Upper lobe of left lung (tissue), 6 donors: ENCODE data around the gene ANKHD1. TPM values are rescaled to one million over a fixed set of nuclear protein-coding genes. Genes with fewer than 3 reads are reported as not detected.

Experiments used
- ATAC-seq, 2 donors: fragments of 200-7000 bp; cut with Tn5 transposase; one replicate each; pipeline ENCODE4 v1.9.1; 2022; ENCODE audit warnings: mild to moderate bottlenecking in 2 of 2, moderate library complexity in 2 of 2; ENCODE audit not compliant: low FRiP score in 2 of 2
- DNase-seq, 2 donors: peaks; one replicate each; pipeline ENCODE4 v3.0.0-alpha.2; 2019 to 2020
- H3K27ac ChIP-seq, 4 donors: fragments of 200-600 bp; sonication (generic); one replicate each; pipeline ENCODE4 v1.5.1; 2016 to 2019
- H3K27me3 ChIP-seq, 4 donors: fragments of 200-600 bp; sonication (generic); one replicate each; pipeline ENCODE4 v1.5.1; 2017 to 2019
- H3K36me3 ChIP-seq, 4 donors: fragments of 200-600 bp; sonication (generic); one replicate each; pipeline ENCODE4 v1.5.1; 2016 to 2019
- H3K4me1 ChIP-seq, 4 donors: fragments of 200-600 bp; sonication (generic); one replicate each; pipeline ENCODE4 v1.5.1; 2018 to 2019
- H3K4me3 ChIP-seq, 4 donors: fragments of 200-600 bp; sonication (generic); one replicate each; pipeline ENCODE4 v1.5.1; 2017 to 2019; ENCODE audit warnings: mild to moderate bottlenecking in 2 of 4, moderate library complexity in 1 of 4
- H3K9me3 ChIP-seq, 4 donors: fragments of 200-600 bp; sonication (generic); one replicate each; pipeline ENCODE4 v1.5.1; 2018 to 2019
- CTCF ChIP-seq, 6 experiments: fragments of 450-650 bp in 4 of 6; fragments of 200-600 bp in 2 of 6; sonication (generic) in 2 of 6; IDR thresholded peaks; one replicate each; pipeline ENCODE4 v1.5.1; 2016 to 2019; ENCODE audit warnings: antibody characterized with exemption in 6 of 6
- EP300 ChIP-seq, 4 donors: sonication (generic); formaldehyde crosslinking; IDR thresholded peaks; one replicate each; pipeline ENCODE4 v1.5.1; 2017; ENCODE audit warnings: antibody characterized with exemption in 4 of 4, control low read depth in 2 of 4
- POLR2A ChIP-seq, 4 donors: fragments of 450-650 bp; IDR thresholded peaks; one replicate each; pipeline ENCODE4 v1.5.1; 2016 to 2017; ENCODE audit warnings: antibody characterized with exemption in 4 of 4, mild to moderate bottlenecking in 2 of 4
- POLR2AphosphoS5 ChIP-seq, 2 donors: sonication (generic); formaldehyde crosslinking; IDR thresholded peaks; one replicate each; pipeline ENCODE4 v1.5.1; 2017; ENCODE audit warnings: antibody characterized with exemption in 2 of 2
- WGBS, 2 donors: methylation state at CpG; one replicate each; pipeline ENCODE4 v1.1.5; 2017 to 2018; 5-methylcytosine and 5-hydroxymethylcytosine counted together
- total RNA-seq, 6 donors: library from RNA; depleted of rRNA in 4 of 6; stranded (reverse); fragments of >200 nt in 4 of 6; gene quantifications; one replicate each; pipeline versions ENCODE4 v1.1.0 to v1.2.1, GENCODE V29; 2016 to 2021
- donor health status: DM: no; HTN: no; CAD: no; lungs with moderate emphysema.
- donor health status: DM: no; HTN: yes; CAD: no; lungs with severe emphysema.

ANKHD1 gene
- total RNA-seq, 6 donors from 2014 or later, result 97.0 to 338 (median 135) TPM

GRCh38 chr5:140567136-140567818 lies 165.6 kb downstream of the ANKHD1 start:
- peaks cover 55 to 81% (median 67%) of the 10 kb centered on the region in 4 donors for H3K4me1 ChIP-seq
- 91 to 99% methylated on average over 11 to 22 of the region's 22 CpGs for whole genome bisulfite sequencing, 2 donors
- no peaks in the 10 kb centered on the region for H3K27me3 ChIP-seq
- peaks cover 2 to 32% (median 16%) of the 10 kb centered on the region in 4 donors for H3K36me3 ChIP-seq
- H3K4me3 ChIP-seq, result no peak overlapping the region
- DNase-seq, result peak in 1 of 2 donors; percentile 78
- peak overlapping the region in 3 of 4 donors; percentile 37 to 97 (median 85) for H3K27ac ChIP-seq
- TF ChIP-seq CTCF (IDR thresholded peaks at IDR 0.05) (no peak), EP300 (IDR thresholded peaks at IDR 0.05) (no peak), POLR2AphosphoS5 (IDR thresholded peaks at IDR 0.05) (no peak), POLR2A (IDR thresholded peaks at IDR 0.05) (no peak)
- no peak for ATAC-seq
- no peaks in the 10 kb centered on the region for H3K9me3 ChIP-seq

- no peak for TF ChIP-seq POLR2AphosphoS5 (IDR thresholded peaks at IDR 0.05)
- no peak for TF ChIP-seq POLR2A (IDR thresholded peaks at IDR 0.05)
- no peak for TF ChIP-seq EP300 (IDR thresholded peaks at IDR 0.05)
- no peak for TF ChIP-seq CTCF (IDR thresholded peaks at IDR 0.05)
- H3K4me3 ChIP-seq, result no peak overlapping the region
- H3K27me3 ChIP-seq, result no peaks in the 10 kb centered on the region
- 100% methylated on average over 4 to 13 of the region's 13 CpGs for WGBS, 2 donors
- DNase-seq, result peak in 1 of 2 donors; percentile 39
- H3K36me3 ChIP-seq, result peaks cover 2 to 32% (median 16%) of the 10 kb centered on the region in 4 donors
- ATAC-seq, result no peak
- peaks cover 54 to 76% (median 62%) of the 10 kb centered on the region in 4 donors for H3K4me1 ChIP-seq
- H3K27ac ChIP-seq, result peak overlapping the region; percentile 79 to 97 (median 86)
- H3K9me3 ChIP-seq, result no peaks in the 10 kb centered on the region
These were observed 166.2 kb downstream of the ANKHD1 start for GRCh38 chr5:140567871-140568270.

DNA sequence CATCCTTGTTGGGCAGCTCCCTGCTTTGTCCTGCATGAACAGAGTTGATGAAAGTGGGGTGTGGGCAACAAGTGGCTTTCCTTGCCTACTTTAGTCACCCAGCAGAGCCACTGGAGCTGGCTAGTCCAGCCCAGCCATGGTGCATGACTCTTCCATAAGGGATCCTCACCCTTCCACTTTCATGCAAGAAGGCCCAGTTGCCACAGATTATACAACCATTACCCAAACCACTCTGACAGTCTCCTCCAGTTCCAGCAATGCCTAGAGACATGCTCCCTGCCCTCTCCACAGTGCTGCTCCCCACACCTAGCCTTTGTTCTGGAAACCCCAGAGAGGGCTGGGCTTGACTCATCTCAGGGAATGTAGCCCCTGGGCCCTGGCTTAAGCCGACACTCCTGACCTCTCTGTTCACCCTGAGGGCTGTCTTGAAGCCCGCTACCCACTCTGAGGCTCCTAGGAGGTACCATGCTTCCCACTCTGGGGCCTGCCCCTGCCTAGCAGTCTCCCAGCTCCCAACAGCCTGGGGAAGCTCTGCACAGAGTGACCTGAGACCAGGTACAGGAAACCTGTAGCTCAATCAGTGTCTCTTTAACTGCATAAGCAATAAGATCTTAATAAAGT lies 166.9 kb downstream of the ANKHD1 start:
- WGBS, 2 donors, result 90 to 100% methylated on average over 2 of the region's 2 CpGs
- Histone ChIP-seq H3K27me3 (no peaks in the 10 kb centered on the region), H3K27ac (peak overlapping the region; percentile 79 to 97 (median 86)), H3K4me3 (no peak overlapping the region), H3K4me1 (peaks cover 47 to 69% (median 56%) of the 10 kb centered on the region in 4 donors), H3K9me3 (no peaks in the 10 kb centered on the region), H3K36me3 (peaks cover 2 to 32% (median 16%) of the 10 kb centered on the region in 4 donors)
- no peak for DNase-seq
- no peak for ATAC-seq
- TF ChIP-seq CTCF (IDR thresholded peaks at IDR 0.05) (no peak), POLR2A (IDR thresholded peaks at IDR 0.05) (no peak), EP300 (IDR thresholded peaks at IDR 0.05) (no peak), POLR2AphosphoS5 (IDR thresholded peaks at IDR 0.05) (no peak)

DNA sequence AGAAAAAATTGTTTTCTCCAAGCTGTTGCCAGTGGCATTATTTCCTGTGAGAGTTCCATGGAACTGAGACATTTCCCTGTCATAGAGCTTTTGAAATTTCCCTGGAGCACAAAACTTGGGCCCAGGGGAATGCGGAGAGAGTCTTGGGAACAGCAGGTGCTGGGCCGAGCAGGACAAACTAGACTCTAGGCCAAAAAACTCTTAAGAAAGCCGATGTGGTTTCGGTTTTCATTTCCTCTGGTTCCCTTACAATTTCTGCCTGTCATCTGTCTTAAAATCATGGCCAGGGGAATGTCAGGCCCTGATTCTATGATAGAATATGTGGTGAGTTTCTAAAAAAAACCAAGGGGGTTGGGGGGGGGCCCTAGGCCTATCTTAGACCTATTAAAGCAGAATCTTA lies 167.6 kb downstream of the ANKHD1 start:
- no peaks in the 10 kb centered on the region for H3K9me3 ChIP-seq
- ATAC-seq (no peak), DNase-seq (no peak)
- H3K4me1 ChIP-seq, result peaks cover 45 to 65% (median 52%) of the 10 kb centered on the region in 4 donors
- TF ChIP-seq EP300 (IDR thresholded peaks at IDR 0.05) (no peak), POLR2AphosphoS5 (IDR thresholded peaks at IDR 0.05) (peak; percentile 24 to 46), POLR2A (IDR thresholded peaks at IDR 0.05) (no peak)
- no peak overlapping the region for H3K4me3 ChIP-seq
- H3K36me3 ChIP-seq, result peaks cover 2 to 32% (median 16%) of the 10 kb centered on the region in 4 donors
- WGBS, 2 donors, result 19 to 26% methylated on average over 4 of the region's 4 CpGs
- no peaks in the 10 kb centered on the region for H3K27me3 ChIP-seq
- H3K27ac ChIP-seq, result peak overlapping the region; percentile 79 to 97 (median 86)

DNA sequence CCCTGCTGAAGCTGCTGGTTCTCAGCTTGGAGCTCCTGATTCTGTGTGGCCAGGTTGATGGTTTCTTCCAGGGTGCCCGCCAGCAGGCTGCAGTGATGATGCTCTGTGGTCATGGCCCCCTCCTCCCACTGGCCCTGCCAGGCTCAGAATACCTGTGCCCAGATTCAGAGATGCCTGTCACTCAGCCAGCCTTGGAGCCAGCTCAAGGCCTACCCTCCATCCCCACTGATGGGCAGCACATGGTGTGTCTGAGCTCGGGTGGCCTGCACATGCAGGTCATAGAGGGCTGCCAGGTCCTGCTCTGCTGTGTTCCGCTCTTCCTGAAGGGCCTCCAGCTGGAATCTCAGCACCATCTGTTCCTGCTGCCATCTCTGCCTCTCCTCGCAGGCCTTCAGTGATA lies 168.4 kb downstream of the ANKHD1 start:
- DNase-seq (no peak), ATAC-seq (no peak)
- TF ChIP-seq EP300 (IDR thresholded peaks at IDR 0.05) (no peak), CTCF (IDR thresholded peaks at IDR 0.05) (no peak), POLR2A (IDR thresholded peaks at IDR 0.05) (no peak), POLR2AphosphoS5 (IDR thresholded peaks at IDR 0.05) (no peak)
- peaks cover 2 to 32% (median 16%) of the 10 kb centered on the region in 4 donors for H3K36me3 ChIP-seq
- no peak overlapping the region for H3K4me3 ChIP-seq
- WGBS, 2 donors, result 86 to 95% methylated on average over 4 of the region's 4 CpGs
- H3K27ac ChIP-seq, result peak overlapping the region; percentile 79 to 97 (median 86)
- H3K27me3 ChIP-seq, result no peaks in the 10 kb centered on the region
- no peaks in the 10 kb centered on the region for H3K9me3 ChIP-seq
- peaks cover 48 to 69% (median 51%) of the 10 kb centered on the region in 4 donors for H3K4me1 ChIP-seq
